HG02852 (cell line): Measurements from ENCODE around the gene OVAAL.
"Not testable (repeated sequence)": the region's sequence is repeated elsewhere in the genome, so short reads cannot be mapped to it uniquely, and the experiment has no call there.

Experiments used
- ATAC-seq: cut with Tn5 transposase; IDR thresholded peaks from one replicate; pipeline ENCODE4 v1.9.1; 2021; ENCODE audit warnings: mild to moderate bottlenecking, moderate library complexity; ENCODE audit not compliant: unreplicated experiment

Gene OVAAL

GRCh38 chr1:180540697-180541594 is 17.8 kb upstream of the OVAAL start:
- ATAC-seq = no peak

GRCh38 chr1:180542113-180542837 is 16.5 kb upstream of the OVAAL start:
- no peak for ATAC-seq

GRCh38 chr1:180542838-180543145 is 16.0 kb upstream of the OVAAL start:
- ATAC-seq = no peak

- no peak for ATAC-seq
Measured at GRCh38 chr1:180544050-180544449, 14.7 kb upstream of the OVAAL start.

GRCh38 chr1:180545991-180546390 is 12.8 kb upstream of the OVAAL start:
- no peak for ATAC-seq

GRCh38 chr1:180548686-180549317 is 10.0 kb upstream of the OVAAL start:
- no peak for ATAC-seq

GRCh38 chr1:180549770-180550169 is 9.0 kb upstream of the OVAAL start:
- ATAC-seq = not testable (repeated sequence)

GRCh38 chr1:180550241-180550640 is 8.5 kb upstream of the OVAAL start:
- ATAC-seq = no peak

GRCh38 chr1:180551997-180552396 is 6.8 kb upstream of the OVAAL start:
- no peak for ATAC-seq

- ATAC-seq = not testable (repeated sequence)
Measured at GRCh38 chr1:180553046-180553445, 5.7 kb upstream of the OVAAL start.

- ATAC-seq = no peak
Measured at GRCh38 chr1:180555411-180555810, 3.4 kb upstream of the OVAAL start.

- no peak for ATAC-seq
Measured at GRCh38 chr1:180560200-180560867, 1.6 kb downstream of the OVAAL start.

- no peak for ATAC-seq
Measured at GRCh38 chr1:180560868-180561600, 2.3 kb downstream of the OVAAL start.

GRCh38 chr1:180562640-180563025 is 3.9 kb downstream of the OVAAL start:
- ATAC-seq = no peak

GRCh38 chr1:180563026-180563827 is 4.5 kb downstream of the OVAAL start:
- no peak for ATAC-seq

GRCh38 chr1:180565121-180565871 is 6.5 kb downstream of the OVAAL start:
- ATAC-seq = no peak

- ATAC-seq = no peak
Measured at GRCh38 chr1:180566026-180566425, 7.3 kb downstream of the OVAAL start.

GRCh38 chr1:180566495-180566894 is 7.7 kb downstream of the OVAAL start:
- no peak for ATAC-seq

- ATAC-seq = no peak
Measured at GRCh38 chr1:180567654-180568053, 8.9 kb downstream of the OVAAL start.
